Loucy (cell line): ENCODE data around the gene RASSF4.

Experiments
- EZH2phosphoT487 ChIP-seq: fragments of 200-600 bp; IDR thresholded peaks from 2 replicates; pipeline ENCODE4 v1.6.1; 2018; ENCODE audit warnings: antibody characterized with exemption, mild to moderate bottlenecking, moderate library complexity, borderline replicate concordance
- TF ChIP-seq, protein P1 (sequence below): fragments of 200-600 bp; sonication (generic); conservative IDR thresholded peaks from 2 replicates; pipeline ENCODE4 v1.5.1; 2014; ENCODE audit warnings: mild to moderate bottlenecking, antibody characterized with exemption, low read length

DNA sequence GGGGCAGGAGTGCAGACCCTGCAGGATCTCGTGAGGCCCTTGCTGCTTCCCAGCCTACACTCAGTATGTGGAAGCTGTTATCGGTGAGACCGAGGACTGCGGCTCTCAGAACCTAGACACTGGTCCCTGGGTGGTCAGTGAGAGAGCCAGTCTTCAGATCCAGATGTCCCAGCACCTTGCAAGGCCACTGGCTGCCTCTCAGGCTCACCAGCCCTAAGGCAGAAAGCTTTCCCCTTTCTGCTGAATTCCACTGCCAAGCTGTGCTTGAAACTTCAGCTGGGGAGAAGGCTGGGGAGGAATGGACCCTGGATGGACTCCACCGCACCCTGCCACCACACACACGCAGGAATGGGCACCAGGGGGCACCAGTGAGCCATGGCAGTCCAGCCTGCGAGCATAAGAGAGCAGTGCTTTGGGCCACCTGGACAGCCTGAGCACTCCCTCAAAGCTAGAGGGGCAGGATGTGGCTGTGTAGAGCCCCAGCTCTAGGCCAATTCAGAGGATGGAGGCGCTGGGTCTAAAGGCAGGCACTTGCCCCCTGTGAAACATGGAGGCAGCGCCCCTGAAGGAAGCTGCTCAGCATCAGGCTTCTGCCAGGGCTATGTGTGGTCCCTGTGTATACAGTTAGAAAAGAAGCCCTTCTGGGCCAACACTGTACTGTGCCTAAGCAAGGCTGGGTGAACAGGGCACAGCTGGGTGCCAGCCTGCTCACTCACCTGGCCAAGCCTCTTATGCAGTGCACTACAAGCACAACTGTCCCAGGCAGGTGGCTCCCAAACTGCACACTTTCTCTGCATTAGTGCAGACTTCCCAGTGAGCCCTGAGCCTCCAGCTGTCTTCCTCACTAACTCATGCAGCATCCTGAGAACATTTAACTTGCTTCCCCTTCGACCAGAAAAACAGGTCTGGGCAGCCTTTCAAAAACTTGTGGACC lies 26.8 kb upstream of the RASSF4 start:
- TF ChIP-seq, protein P1, sequence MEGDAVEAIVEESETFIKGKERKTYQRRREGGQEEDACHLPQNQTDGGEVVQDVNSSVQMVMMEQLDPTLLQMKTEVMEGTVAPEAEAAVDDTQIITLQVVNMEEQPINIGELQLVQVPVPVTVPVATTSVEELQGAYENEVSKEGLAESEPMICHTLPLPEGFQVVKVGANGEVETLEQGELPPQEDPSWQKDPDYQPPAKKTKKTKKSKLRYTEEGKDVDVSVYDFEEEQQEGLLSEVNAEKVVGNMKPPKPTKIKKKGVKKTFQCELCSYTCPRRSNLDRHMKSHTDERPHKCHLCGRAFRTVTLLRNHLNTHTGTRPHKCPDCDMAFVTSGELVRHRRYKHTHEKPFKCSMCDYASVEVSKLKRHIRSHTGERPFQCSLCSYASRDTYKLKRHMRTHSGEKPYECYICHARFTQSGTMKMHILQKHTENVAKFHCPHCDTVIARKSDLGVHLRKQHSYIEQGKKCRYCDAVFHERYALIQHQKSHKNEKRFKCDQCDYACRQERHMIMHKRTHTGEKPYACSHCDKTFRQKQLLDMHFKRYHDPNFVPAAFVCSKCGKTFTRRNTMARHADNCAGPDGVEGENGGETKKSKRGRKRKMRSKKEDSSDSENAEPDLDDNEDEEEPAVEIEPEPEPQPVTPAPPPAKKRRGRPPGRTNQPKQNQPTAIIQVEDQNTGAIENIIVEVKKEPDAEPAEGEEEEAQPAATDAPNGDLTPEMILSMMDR = peak; percentile 95
- no peak for TF ChIP-seq EZH2phosphoT487
